HG02642 (cell line): ENCODE measurements around the gene GDPD4.

Experiments used
- ATAC-seq: cut with Tn5 transposase; IDR thresholded peaks from one replicate; pipeline ENCODE4 v1.9.1; 2021; ENCODE audit warnings: mild to moderate bottlenecking; ENCODE audit not compliant: unreplicated experiment, poor library complexity

The GDPD4 gene

DNA sequence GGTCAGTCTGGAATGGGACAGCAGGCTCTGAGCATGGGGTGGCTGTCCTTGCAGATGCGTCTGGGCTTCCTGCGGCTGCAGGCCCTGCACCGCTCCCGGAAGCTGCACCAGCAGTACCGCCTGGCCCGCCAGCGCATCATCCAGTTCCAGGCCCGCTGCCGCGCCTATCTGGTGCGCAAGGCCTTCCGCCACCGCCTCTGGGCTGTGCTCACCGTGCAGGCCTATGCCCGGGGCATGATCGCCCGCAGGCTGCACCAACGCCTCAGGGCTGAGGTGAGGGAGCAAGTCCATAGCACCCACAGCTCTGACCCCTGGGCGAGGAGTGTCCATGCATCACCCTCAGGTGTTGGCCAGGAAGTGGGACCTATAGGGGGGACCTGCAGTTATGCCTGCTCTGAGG, 121.8 kb downstream of the GDPD4 start:
- no peak for ATAC-seq

DNA sequence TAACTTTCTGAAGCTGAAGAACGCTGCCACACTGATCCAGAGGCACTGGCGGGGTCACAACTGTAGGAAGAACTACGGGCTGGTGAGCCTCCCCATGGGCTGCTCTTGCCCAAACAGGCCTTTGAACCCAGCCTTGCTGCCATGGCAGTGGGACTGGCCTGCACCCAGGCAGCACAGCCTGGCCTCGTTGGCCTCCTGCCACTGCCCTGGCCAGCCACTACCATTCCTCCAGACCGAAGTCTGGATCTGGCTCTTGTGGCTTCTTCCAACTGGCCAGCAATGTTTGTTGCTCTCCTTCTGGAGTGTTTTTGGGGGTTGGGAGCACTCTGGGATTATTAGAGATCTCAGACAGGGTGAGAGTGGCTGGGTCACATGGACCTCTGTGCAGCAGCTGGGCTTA, 122.4 kb downstream of the GDPD4 start:
- ATAC-seq = no peak

DNA sequence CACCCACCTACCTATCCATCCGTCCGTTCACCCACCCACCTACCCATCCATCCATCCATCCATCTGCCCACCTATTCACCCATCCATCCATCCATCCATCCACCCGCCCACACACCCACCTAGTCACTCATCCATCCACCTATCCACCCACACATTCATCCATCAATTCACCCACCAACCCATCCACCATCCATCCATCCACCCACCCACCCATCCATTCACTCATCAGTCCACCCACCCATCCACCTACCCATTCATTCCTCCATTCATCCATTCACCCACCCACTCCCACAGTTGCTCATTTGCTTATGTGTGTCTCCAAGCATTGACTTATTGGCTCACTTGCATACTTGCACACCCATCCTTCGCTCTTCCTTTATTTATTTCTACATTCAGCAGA, 123.3 kb downstream of the GDPD4 start:
- no peak for ATAC-seq

DNA sequence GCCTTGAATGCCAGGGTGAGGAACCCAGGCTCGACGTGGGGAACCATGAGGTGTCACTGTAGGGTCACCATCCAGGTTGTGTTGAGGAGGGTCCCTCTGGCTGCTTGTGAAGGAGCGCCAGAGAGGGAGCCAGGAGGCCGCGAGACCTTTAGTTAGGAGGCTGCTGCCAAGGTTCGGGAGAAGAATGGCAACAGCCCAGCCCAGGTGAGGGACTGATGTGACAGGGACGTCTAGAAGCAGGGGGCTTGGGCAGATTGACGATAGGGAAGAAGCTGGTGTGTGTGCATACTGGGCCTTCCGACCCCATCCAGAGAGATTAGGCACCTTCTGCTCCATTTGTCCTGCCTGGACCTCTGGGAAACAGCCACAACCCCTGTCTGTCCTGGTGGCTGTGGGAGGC, 124.5 kb downstream of the GDPD4 start:
- ATAC-seq = no peak

DNA sequence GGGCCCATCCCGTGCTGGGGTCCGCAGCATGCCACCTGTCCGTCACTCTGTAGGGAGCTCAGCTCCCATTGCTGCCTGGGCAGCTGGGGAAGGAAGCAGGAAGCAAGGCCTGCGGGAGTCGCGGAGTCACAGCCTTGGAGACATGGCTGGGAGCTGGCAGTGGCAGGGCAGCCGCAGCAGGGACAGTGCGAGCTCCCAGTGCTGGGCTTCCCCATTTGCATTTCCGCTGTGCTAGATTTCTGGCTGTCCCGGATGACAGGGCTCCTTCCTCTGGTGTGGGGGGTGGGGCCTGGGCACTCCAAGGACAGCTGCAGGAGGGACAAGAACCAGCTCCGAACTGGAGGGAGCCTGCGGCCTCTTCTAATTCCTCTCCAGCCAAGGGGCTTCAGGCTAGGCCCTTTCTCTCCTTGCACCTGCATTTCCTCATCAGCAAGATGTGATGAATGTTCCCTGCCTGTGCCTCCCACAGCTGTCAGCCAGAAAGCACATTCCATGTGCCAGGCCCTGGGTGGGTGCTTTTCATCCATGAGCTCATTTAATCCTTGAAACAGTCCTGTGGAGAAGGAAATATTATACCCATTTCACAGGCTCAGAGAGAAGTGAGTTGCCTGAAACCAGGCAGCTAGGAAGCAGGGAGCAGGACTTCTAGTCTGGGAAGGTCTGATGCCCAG, 125.5 kb downstream of the GDPD4 start:
- no peak for ATAC-seq

DNA sequence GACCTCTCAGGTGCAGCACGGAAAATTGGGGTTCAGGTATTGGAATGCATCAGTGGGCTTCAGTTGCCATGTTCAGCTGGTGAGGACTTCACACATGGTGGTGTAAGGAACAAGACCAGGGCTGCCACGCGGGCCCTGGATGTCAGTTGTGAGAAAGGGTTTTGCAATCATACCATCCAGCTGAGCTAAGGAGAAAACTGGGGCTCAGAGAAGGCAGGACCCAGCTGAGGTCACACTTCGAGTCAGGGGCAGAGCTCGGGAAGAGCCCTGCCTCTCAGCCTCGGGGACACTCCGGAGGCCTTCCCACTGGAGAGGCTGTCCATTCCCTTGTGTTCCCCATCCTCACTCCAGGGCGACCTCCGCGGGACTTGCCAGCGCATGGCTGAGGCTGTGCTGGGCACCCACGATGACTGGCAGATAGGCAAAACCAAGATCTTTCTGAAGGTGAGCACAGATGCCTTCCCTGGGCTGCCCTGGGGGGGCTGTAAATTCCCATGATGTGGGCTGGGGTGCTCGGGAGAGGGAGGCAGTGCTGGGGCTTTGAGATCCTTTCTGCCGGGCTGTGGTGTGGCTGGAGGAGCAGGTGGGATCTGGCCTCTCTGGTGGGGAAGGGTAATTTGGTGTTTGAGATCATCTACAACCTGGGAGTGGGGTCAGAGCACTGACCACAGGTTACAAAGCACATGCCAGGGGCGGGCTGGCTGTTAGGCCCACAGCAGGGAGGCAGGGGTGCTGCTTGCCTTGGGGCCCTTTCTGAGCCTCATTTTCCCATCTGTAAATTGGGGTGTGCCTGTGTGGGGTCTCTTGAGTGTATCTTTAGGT, 126.3 kb downstream of the GDPD4 start:
- ATAC-seq = no peak

DNA sequence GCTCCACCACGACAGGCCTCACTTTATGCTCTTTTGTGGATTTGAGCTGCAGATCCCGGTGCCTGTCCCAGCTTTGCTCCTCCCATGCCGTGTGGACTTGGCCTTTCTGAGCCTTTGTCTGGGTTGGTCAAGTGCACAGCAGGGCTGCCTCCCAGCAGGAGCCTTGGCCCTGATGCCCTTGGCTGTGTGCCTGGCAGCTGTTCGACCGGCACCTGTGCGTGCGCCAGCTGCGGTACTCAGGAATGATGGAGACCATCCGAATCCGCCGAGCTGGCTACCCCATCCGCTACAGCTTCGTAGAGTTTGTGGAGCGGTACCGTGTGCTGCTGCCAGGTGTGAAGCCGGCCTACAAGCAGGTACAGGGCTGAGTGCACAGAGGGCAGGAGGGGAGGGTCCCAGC, 126.9 kb downstream of the GDPD4 start:
- ATAC-seq = no peak

DNA sequence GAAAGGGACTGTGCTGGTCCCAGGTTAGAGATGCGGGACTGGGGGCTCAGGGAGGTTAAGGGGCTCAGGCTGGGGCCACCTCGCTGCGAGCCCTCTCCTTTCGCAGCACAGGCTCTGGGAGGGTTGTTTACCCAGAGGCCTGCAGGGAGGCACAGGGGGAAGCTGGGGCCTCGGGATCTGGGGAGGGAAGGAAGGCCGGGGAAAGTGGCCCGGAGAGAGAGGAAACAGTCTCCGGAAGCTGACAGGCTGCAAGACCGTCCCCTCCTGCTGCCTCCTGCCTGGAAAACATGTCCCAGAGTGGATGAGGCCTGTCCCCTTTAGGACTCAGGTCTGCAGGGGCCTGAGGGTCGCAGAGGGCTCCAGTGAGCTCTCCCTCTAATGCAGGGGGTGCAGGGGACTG, 128.0 kb downstream of the GDPD4 start:
- no peak for ATAC-seq

DNA sequence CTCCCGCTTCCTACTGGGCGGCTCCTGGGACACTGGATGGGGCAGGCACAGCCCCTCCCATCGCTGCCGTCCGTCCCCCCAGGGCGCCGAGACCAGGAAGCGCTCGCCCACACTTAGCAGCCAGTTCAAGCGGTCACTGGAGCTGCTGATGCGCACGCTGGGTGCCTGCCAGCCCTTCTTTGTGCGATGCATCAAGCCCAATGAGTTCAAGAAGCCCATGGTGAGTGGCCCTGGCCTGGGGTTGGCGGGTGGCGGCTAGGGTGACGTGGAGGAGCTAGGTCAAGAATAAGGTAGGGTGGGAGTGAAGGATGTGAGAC, 128.9 kb downstream of the GDPD4 start:
- no peak for ATAC-seq

DNA sequence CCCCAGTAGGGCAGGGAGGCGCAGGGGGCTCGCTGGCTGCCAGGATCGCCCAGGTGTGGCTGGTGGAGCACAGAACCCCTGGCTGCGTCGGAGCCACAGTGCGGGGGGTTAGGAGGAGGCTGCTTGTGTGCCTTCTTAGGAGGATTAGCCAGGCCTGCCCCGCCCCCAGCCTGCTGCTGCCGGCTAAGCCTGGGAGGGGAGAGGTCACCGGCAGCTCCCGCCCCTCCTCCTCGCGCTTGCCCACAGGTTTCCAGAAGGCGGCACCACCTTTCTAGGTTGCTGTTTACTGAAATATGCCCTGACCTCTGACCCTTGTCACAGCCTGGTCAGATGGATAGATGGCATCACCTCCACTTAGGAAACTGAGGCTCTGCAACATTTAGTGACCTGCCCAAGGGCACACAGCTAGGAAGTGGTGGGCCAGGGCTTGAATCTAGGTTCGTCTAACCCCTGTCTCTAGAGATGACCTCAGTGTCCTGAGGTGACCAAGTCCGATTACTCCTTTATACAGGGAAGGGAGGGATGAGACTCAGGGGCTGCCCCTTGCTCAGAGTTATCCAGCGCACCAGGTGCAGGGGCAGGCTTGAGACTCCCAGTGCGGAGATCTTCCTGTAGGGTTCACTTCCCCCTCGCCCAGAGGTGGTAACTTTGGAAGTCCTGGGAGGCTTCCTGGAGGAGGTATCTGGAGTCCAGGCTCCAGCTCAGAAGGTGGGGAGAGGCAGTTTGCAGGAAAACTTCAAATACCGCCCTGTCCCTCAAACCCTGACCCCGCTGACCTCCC, 129.4 kb downstream of the GDPD4 start:
- no peak for ATAC-seq

DNA sequence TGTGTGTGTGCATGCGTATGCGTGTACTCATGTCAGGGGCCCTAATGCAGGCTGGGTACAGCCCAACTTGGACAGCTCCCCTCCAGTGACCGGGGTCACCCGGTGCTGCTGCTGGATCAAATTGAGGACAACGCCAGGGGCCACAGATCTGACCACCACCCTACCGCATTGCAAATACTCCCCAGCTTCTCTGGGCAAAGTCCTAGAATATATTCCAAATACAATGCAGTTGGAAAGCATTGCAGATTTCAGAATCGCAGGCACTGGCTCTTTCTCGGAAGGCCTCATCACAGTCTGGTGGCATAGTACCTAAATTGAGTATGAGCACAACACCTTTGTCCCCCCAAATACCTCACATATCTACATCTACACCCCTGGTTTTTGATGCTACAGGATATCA, 130.2 kb downstream of the GDPD4 start:
- no peak for ATAC-seq

DNA sequence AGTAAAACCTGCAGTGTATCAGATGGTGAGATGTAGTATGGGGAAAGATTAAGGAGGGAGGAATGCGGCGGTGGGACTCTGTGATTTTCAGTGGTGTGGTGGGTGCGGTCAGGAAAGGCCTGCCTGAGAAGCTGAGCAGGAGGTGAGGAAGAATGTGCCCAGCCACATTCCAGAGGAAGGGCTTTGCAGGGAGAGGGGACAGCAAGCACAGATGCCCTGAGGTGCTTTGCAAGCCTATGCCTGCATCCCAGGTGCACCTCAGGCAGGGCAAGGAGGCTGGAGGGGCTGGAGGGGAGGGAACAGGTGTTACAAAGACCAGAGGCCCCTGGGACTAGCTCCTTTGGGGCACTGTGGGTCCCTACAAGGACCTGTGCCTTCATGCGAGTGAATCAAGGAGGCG, 131.4 kb downstream of the GDPD4 start:
- ATAC-seq = no peak

DNA sequence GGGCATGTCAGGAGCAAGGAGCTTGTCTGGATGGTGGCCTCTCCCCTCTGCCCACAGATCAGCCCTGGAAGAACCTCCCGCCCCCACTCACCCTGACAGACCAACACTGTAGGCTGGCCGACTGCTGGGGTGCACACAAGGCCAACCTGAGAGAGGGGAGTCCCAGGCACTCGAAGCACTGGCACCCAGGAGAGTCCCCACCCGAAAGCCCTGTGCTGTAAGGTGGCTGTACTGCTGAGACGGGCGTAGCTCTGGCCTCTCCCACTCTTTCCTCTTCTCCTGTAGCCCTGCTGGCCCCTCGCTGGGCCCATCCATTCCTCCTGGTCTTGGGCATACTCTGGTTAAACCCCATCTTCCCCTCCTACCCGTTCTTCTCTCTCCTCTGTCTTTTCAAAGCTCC, 133.7 kb downstream of the GDPD4 start:
- no peak for ATAC-seq

DNA sequence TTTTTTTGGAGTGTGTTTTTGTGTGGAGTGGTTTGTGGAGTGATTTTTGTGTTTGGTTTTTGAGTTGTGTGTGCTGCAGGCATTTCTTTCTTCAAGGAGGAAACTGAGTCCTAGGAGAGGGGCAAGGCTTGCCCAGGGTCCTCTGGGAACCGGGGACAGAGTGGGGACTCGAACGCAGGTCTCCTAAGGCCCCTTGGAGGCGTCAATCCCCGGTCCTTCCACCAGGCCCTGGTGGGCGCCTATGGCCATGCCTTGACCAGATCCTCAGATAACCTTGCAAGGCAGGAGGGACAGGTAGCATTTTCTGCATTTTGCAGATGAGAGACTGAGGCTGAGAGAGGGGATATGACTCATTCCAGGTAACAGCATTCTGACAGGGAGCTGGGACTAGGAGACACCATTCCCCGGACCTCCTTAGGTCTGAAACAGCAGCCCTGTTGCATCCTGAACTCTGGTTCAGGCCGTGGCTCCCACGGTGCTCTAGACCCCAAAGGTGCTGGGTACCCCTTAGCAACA, 134.3 kb downstream of the GDPD4 start:
- ATAC-seq = no peak
